ENCODE measurements around the gene MNS1. TPM values are rescaled to one million over a fixed set of nuclear protein-coding genes. Genes with fewer than 3 reads are reported as not detected.

The MNS1 gene
- total and polyA plus RNA-seq, 2 donors (not counting 1 experiment from before 2014, with no cell fraction given): not detected

- H3K4me1 Mint-ChIP-seq: peaks cover 3% of the 10 kb centered on the region
- Histone ChIP-seq H2AFZ (ENCODE audit: insufficient read depth, low read depth, low read length, poor library complexity, severe bottlenecking) (no peak overlapping the region), H3K79me2 (ENCODE audit: control insufficient read depth, insufficient read depth, low read length) (no peaks in the 10 kb centered on the region), H3K27ac (ENCODE audit: low read length in 2 of 2) (no peak overlapping the region), H3K9ac (ENCODE audit: low read length) (no peak overlapping the region), H3K4me1 (ENCODE audit: control insufficient read depth in 2 of 2, insufficient read depth in 2 of 2, low read length in 2 of 2) (peaks cover 0 to 3% of the 10 kb centered on the region in 2 donors), H3K36me3 (replicated peaks in 1 of 2; ENCODE audit: control extremely low read depth in 1 of 2, control insufficient read depth in 1 of 2, extremely low read depth in 1 of 2, insufficient read depth in 2 of 2, low read length in 1 of 2) (no peaks in the 10 kb centered on the region), H3K9me3 (ENCODE audit: control extremely low read depth in 1 of 3, control insufficient read depth in 2 of 3, insufficient read depth in 1 of 3, low read length in 2 of 3) (no peaks in the 10 kb centered on the region), H4K20me1 (ENCODE audit: control insufficient read depth, insufficient read depth, low read length, poor library complexity, severe bottlenecking) (no peaks in the 10 kb centered on the region), H3K27me3 (replicated peaks in 1 of 4; ENCODE audit: control extremely low read depth in 1 of 4, control insufficient read depth in 3 of 4, insufficient read depth in 4 of 4, low read length in 3 of 4) (no peaks in the 10 kb centered on the region), H3K4me2 (replicated peaks; ENCODE audit: low read depth, low read length, poor library complexity, severe bottlenecking) (no peak overlapping the region), H3K4me3 (ENCODE audit: control extremely low read depth in 1 of 5, extremely low read depth in 1 of 5, insufficient read depth in 1 of 5, low read depth in 2 of 5, low read length in 4 of 5) (no peak overlapping the region)
- no peaks in the 10 kb centered on the region for H3K27me3 Mint-ChIP-seq
- H3K4me3 Mint-ChIP-seq: no peak overlapping the region
- no peak for DNase-seq
- no peaks in the 10 kb centered on the region for H3K9me3 Mint-ChIP-seq (ENCODE audit: insufficient read depth)
- ChIA-PET CTCF (interaction anchor here (0.6 to 9.9 kb wide), 10 partner anchors 11 to 1036 kb away, joined by 3 to 108 read pairs (median 3); no protein-coding TSS in a partner anchor), POLR2A (no interaction called here)
- TF ChIP-seq CTCF (IDR thresholded peaks at IDR 0.05): no peak
- TF ChIP-seq EZH2 (IDR thresholded peaks at IDR 0.05; ENCODE audit: borderline replicate concordance, insufficient read depth, low read depth, low read length, poor library complexity, severe bottlenecking): no peak
- intact Hi-C loops (cut with micrococcal nuclease): loop anchor here (5.0 kb wide), 1 partner anchor 814 kb away; no protein-coding TSS in a partner anchor
- WGBS (ENCODE audit: insufficient coverage): 87% methylated on average over 4 of the region's 4 CpGs
- H3K27ac Mint-ChIP-seq: no peak overlapping the region
- no peak for ATAC-seq (ENCODE audit: low read depth)
Measured at GRCh38 chr15:56492791-56493555, 28.0 kb upstream of the MNS1 start.

GRCh38 chr15:56492236-56492635, 27.3 kb upstream of the MNS1 start:
- Histone ChIP-seq H3K9ac (ENCODE audit: low read length) (no peak overlapping the region), H3K4me1 (ENCODE audit: control insufficient read depth in 2 of 2, insufficient read depth in 2 of 2, low read length in 2 of 2) (peaks cover 0 to 3% of the 10 kb centered on the region in 2 donors), H3K4me2 (replicated peaks; ENCODE audit: low read depth, low read length, poor library complexity, severe bottlenecking) (no peak overlapping the region), H3K9me3 (ENCODE audit: control extremely low read depth in 1 of 3, control insufficient read depth in 2 of 3, insufficient read depth in 1 of 3, low read length in 2 of 3) (no peaks in the 10 kb centered on the region), H2AFZ (ENCODE audit: insufficient read depth, low read depth, low read length, poor library complexity, severe bottlenecking) (no peak overlapping the region), H3K27ac (ENCODE audit: low read length in 2 of 2) (no peak overlapping the region), H3K27me3 (replicated peaks in 1 of 4; ENCODE audit: control extremely low read depth in 1 of 4, control insufficient read depth in 3 of 4, insufficient read depth in 4 of 4, low read length in 3 of 4) (no peaks in the 10 kb centered on the region), H3K79me2 (ENCODE audit: control insufficient read depth, insufficient read depth, low read length) (no peaks in the 10 kb centered on the region), H3K4me3 (ENCODE audit: control extremely low read depth in 1 of 5, extremely low read depth in 1 of 5, insufficient read depth in 1 of 5, low read depth in 2 of 5, low read length in 4 of 5) (no peak overlapping the region), H4K20me1 (ENCODE audit: control insufficient read depth, insufficient read depth, low read length, poor library complexity, severe bottlenecking) (no peaks in the 10 kb centered on the region), H3K36me3 (replicated peaks in 1 of 2; ENCODE audit: control extremely low read depth in 1 of 2, control insufficient read depth in 1 of 2, extremely low read depth in 1 of 2, insufficient read depth in 2 of 2, low read length in 1 of 2) (no peaks in the 10 kb centered on the region)
- Mint-ChIP-seq H3K4me1 (peaks cover 3% of the 10 kb centered on the region), H3K4me3 (no peak overlapping the region), H3K9me3 (ENCODE audit: insufficient read depth) (no peaks in the 10 kb centered on the region), H3K27ac (no peak overlapping the region), H3K27me3 (no peaks in the 10 kb centered on the region)
- DNase-seq: no peak
- no peak for ATAC-seq (ENCODE audit: low read depth)
- POLR2A ChIA-PET: no interaction called here
- 79% methylated on average over 3 of the region's 3 CpGs for WGBS (ENCODE audit: insufficient coverage)
- intact Hi-C loops (cut with micrococcal nuclease): loop anchor here (5.0 kb wide), 1 partner anchor 815 kb away; no protein-coding TSS in a partner anchor
- TF ChIP-seq EZH2 (IDR thresholded peaks at IDR 0.05; ENCODE audit: borderline replicate concordance, insufficient read depth, low read depth, low read length, poor library complexity, severe bottlenecking): no peak
- TF ChIP-seq CTCF (IDR thresholded peaks at IDR 0.05): no peak
- CTCF ChIA-PET: interaction anchor here (0.6 to 9.9 kb wide), 10 partner anchors 12 to 1036 kb away, joined by 3 to 108 read pairs (median 4); no protein-coding TSS in a partner anchor

Measured in B cell (primary cell).